Measurements from ENCODE around the gene ATF6B. TPM values are rescaled to one million over a fixed set of nuclear protein-coding genes. Genes with fewer than 3 reads are reported as not detected.

ATF6B gene
- total RNA-seq, result 40.8 TPM
- long read RNA-seq, transcript ATF6B-216 (8 exons, 1,176 nt), result major isoform, 6 of 19 reads
- long read RNA-seq, partial matches to known transcripts, result 8 of 19 reads
- long read RNA-seq, other reads (novel, unspliced or antisense), result 2 of 19 reads

GRCh38 chr6:32127717-32128592, at the start of gene ATF6B:
Gene ATF6B, minus strand, starts transcription at chr6:32128246. Its CDS starts 39 bp downstream, at chr6:32128207.
- peak; percentile 99 for DNase-seq (ENCODE audit: low spot score)
- intact Hi-C loops (cut with DNase I), result loop anchor here (2.0 kb wide), 1 partner anchor 25 kb away; no protein-coding TSS in a partner anchor

- intact Hi-C loops (cut with DNase I), result loop anchor here (2.0 kb wide), 2 partner anchors 18 to 22 kb away; partner anchors contain the start of gene PPT2
Measured at GRCh38 chr6:32177183-32177787, 49.2 kb upstream of the ATF6B start.

GRCh38 chr6:32176476-32177182, 48.6 kb upstream of the ATF6B start:
- no peak for DNase-seq (ENCODE audit: low spot score)
- intact Hi-C loops (cut with DNase I), result loop anchor here (2.0 kb wide), 2 partner anchors 18 to 22 kb away; partner anchors contain the start of gene PPT2

More at GRCh38 chr6:32177183-32177787, 49.2 kb upstream of the ATF6B start:
- no peak for DNase-seq (ENCODE audit: low spot score)

GRCh38 chr6:32175711-32176475, 47.8 kb upstream of the ATF6B start, which contains the start of gene AGPAT1:
Gene AGPAT1, minus strand, starts transcription at chr6:32176084. Its CDS starts 4,588 bp downstream, at chr6:32171496.
- peak; percentile 99 for DNase-seq (ENCODE audit: low spot score)
- intact Hi-C loops (cut with DNase I), result loop anchor here (2.0 kb wide), 2 partner anchors 19 to 21 kb away; partner anchors contain the start of gene PPT2

- intact Hi-C loops (cut with DNase I), result no loop called here
- no peak for DNase-seq (ENCODE audit: low spot score)
Measured at GRCh38 chr6:32175322-32175710, 47.3 kb upstream of the ATF6B start.

- no peak for DNase-seq (ENCODE audit: low spot score)
- intact Hi-C loops (cut with DNase I), result no loop called here
Measured at GRCh38 chr6:32174416-32174815, 46.4 kb upstream of the ATF6B start.

GRCh38 chr6:32173051-32173727, 45.1 kb upstream of the ATF6B start:
- intact Hi-C loops (cut with DNase I), result no loop called here
- DNase-seq (ENCODE audit: low spot score), result no peak

- DNase-seq (ENCODE audit: low spot score), result no peak
- intact Hi-C loops (cut with DNase I), result no loop called here
Measured at GRCh38 chr6:32171234-32171633, 43.2 kb upstream of the ATF6B start.

- DNase-seq (ENCODE audit: low spot score), result no peak
- intact Hi-C loops (cut with DNase I), result no loop called here
Measured at GRCh38 chr6:32170294-32170693, 42.2 kb upstream of the ATF6B start.

- DNase-seq (ENCODE audit: low spot score), result no peak
- intact Hi-C loops (cut with DNase I), result no loop called here
Measured at GRCh38 chr6:32168807-32169591, 41.0 kb upstream of the ATF6B start.

GRCh38 chr6:32168350-32168749, 40.3 kb upstream of the ATF6B start:
- intact Hi-C loops (cut with DNase I), result no loop called here
- DNase-seq (ENCODE audit: low spot score), result no peak

- intact Hi-C loops (cut with DNase I), result no loop called here
- DNase-seq (ENCODE audit: low spot score), result no peak
Measured at GRCh38 chr6:32167761-32168262, 39.8 kb upstream of the ATF6B start.

- no peak for DNase-seq (ENCODE audit: low spot score)
- intact Hi-C loops (cut with DNase I), result no loop called here
Measured at GRCh38 chr6:32167154-32167760, 39.2 kb upstream of the ATF6B start.

GRCh38 chr6:32166411-32167061, 38.5 kb upstream of the ATF6B start:
- DNase-seq (ENCODE audit: low spot score), result no peak
- intact Hi-C loops (cut with DNase I), result no loop called here

GRCh38 chr6:32164295-32164694, 36.2 kb upstream of the ATF6B start, which contains the start of gene EGFL8:
Gene EGFL8, plus strand, starts transcription at chr6:32164595. Its CDS starts 1,571 bp downstream, at chr6:32166166.
- intact Hi-C loops (cut with DNase I), result no loop called here
- no peak for DNase-seq (ENCODE audit: low spot score)

- intact Hi-C loops (cut with DNase I), result no loop called here
- DNase-seq (ENCODE audit: low spot score), result no peak
Measured at GRCh38 chr6:32163559-32164258, 35.7 kb upstream of the ATF6B start.

Data from cardiac septum (tissue), 1 donor.